HEK293T (cell line): Measurements from ENCODE around the gene TGM6.

Experiments used
- FOXK2 ChIP-seq: fragments of 450-650 bp; IDR thresholded peaks from 2 replicates; pipeline ENCODE4 v1.6.1; 2016; ENCODE audit warnings: mild to moderate bottlenecking
- FOXM1 ChIP-seq: fragments of 450-650 bp; IDR thresholded peaks from 2 replicates; pipeline ENCODE4 v1.6.1; 2017; ENCODE audit warnings: mild to moderate bottlenecking, borderline replicate concordance
- HDGF ChIP-seq: fragments of 450-650 bp; IDR thresholded peaks from 2 replicates; pipeline ENCODE4 v1.6.1; 2017; ENCODE audit warnings: antibody characterized with exemption, borderline replicate concordance
- SP1 ChIP-seq: fragments of 450-650 bp; IDR thresholded peaks from 2 replicates; pipeline ENCODE4 v1.6.1; 2017
- ZNF384 ChIP-seq: fragments of 450-650 bp; IDR thresholded peaks from 2 replicates; pipeline ENCODE4 v1.6.1; 2016
- TF ChIP-seq, protein P1 (sequence below): fragments of 450-650 bp; IDR thresholded peaks from 2 replicates; pipeline ENCODE4 v1.6.1; 2016

- TF ChIP-seq FOXM1 (no peak), ZNF384 (no peak), HDGF (no peak), FOXK2 (no peak), SP1 (no peak)
- TF ChIP-seq, protein P1, sequence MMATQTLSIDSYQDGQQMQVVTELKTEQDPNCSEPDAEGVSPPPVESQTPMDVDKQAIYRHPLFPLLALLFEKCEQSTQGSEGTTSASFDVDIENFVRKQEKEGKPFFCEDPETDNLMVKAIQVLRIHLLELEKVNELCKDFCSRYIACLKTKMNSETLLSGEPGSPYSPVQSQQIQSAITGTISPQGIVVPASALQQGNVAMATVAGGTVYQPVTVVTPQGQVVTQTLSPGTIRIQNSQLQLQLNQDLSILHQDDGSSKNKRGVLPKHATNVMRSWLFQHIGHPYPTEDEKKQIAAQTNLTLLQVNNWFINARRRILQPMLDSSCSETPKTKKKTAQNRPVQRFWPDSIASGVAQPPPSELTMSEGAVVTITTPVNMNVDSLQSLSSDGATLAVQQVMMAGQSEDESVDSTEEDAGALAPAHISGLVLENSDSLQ: no peak
These were observed 81.8 kb downstream of the TGM6 start for GRCh38 chr20:2462484-2462883.
